Measurements from ENCODE around the gene TMEM94. TPM values are rescaled to one million over a fixed set of nuclear protein-coding genes. Genes with fewer than 3 reads are reported as not detected.
"Not testable (repeated sequence)": the region's sequence is repeated elsewhere in the genome, so short reads cannot be mapped to it uniquely, and the experiment has no call there.

Gene TMEM94
- total RNA-seq, 2 experiments from 2014 or later, result 81.9 to 84.8 TPM

DNA sequence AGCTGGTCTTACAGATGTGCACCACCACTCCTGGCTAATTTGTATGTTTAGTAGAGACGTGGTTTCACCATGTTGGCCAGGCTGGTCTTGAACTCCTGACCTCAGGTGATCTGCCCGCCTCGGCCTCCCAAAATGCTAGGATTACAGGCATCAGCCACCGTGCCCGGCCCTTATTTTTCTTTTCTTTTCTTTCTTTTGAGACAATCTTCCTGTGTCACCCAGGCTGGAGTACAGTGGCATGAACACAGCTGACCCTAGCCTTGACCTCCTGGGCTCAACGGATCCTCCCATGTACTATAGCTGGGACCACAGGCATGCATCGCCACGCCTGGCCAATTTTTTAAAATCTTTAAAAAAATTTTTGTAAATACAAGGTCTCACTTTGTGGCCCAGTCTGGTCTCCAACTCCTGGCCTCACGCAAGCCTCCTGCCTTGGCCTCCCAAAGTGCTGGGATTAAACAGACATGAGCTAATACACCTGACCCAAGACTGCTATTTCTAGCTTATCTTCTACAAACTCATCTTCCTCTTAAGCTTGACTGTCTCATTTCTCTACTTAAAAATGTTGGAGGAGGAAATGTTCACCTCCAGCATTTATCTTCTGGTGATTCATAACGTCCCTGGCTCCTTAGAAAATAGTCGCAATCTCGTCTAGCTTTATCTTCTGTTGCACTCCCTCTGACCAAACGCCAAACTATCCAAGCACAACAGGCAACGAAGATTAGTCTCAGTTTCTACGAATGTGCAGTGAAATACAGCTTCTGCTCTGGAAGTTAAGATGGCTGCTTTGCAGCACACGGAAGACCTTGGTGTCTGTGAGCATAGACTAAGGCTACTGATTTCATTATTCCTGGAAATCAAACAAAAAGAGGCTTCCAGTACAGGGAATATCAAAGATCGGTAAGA is 8.2 kb upstream of the TMEM94 start:
- Mint-ChIP-seq H3K27me3 (ENCODE audit: low read depth) (peaks cover 2% of the 10 kb centered on the region), H3K4me1 (ENCODE audit: low read depth) (no peaks in the 10 kb centered on the region), H3K36me3 (ENCODE audit: low read depth) (no peaks in the 10 kb centered on the region), H3K4me3 (no peak overlapping the region), H3K9me3 (ENCODE audit: insufficient read depth) (no peaks in the 10 kb centered on the region), H3K27ac (no peak overlapping the region)
- no peak for ATAC-seq
- ChIA-PET CTCF (interaction anchor here (0.8 to 1.5 kb wide), 4 partner anchors 9 to 140 kb away, joined by 3 to 7 read pairs (median 3); partner anchors contain the start of gene TMEM94), POLR2A (no interaction called here)
- DNase-seq, result no peak

DNA sequence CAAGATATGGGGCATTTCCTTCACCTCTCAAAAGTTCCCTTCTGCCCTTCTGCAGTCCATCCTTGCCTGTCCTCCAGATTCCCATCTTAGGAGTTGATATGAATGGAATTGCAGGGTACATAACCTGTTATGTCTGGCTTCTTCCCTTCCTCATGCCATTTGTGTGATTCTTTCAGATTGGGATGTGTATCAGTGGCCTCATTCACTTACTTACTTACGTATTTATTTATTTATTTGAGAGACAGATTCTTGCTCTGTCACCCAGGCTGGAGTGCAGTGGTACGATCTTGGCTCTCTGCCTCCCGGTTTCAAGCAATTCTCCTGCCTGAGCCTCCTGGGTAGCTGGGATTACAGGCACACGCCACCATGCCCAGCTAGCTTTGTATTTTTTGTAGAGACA is 6.2 kb upstream of the TMEM94 start:
- DNase-seq, result no peak
- no peak for ATAC-seq
- ChIA-PET CTCF (no interaction called here), POLR2A (no interaction called here)
- Mint-ChIP-seq H3K9me3 (ENCODE audit: insufficient read depth) (no peaks in the 10 kb centered on the region), H3K4me1 (ENCODE audit: low read depth) (peaks cover 11% of the 10 kb centered on the region), H3K27ac (no peak overlapping the region), H3K4me3 (no peak overlapping the region), H3K36me3 (ENCODE audit: low read depth) (no peaks in the 10 kb centered on the region), H3K27me3 (ENCODE audit: low read depth) (peaks cover 2% of the 10 kb centered on the region)

DNA sequence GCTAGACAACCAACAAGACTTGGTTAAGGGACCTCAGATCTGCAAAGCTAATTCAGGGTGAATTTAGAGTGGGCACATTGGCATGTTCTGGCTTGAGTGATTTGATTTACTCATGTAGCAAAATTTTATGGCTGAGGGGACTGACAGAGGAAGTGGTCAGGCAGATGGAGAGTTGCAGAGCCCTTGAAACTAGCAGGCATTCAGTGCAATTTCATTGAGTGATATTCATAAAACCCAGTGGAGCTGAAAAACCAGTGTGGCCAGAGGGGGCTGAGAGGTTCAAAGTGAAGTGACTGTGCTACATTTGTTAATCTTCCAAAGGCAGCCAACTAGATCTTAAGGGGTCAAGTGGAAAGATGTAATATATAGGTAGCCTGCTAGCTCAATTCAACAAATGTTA is 2.2 kb upstream of the TMEM94 start:
- Mint-ChIP-seq H3K4me3 (no peak overlapping the region), H3K27ac (peak overlapping the region; percentile 64), H3K4me1 (ENCODE audit: low read depth) (peaks cover 35% of the 10 kb centered on the region), H3K27me3 (ENCODE audit: low read depth) (peaks cover 2% of the 10 kb centered on the region), H3K9me3 (ENCODE audit: insufficient read depth) (no peaks in the 10 kb centered on the region), H3K36me3 (ENCODE audit: low read depth) (peaks cover 7% of the 10 kb centered on the region)
- POLR2A ChIA-PET, result interaction anchor here (1.2 kb wide), 1 partner anchor 9 kb away, joined by 4 read pairs; no protein-coding TSS in a partner anchor
- DNase-seq (peak; percentile 26), ATAC-seq (no peak)
- CTCF ChIA-PET, result interaction anchor here (0.8 to 2.0 kb wide), 5 partner anchors 14 to 179 kb away, joined by 3 to 7 read pairs (median 4); partner anchors contain the start of genes SMIM5 and TSEN54

DNA sequence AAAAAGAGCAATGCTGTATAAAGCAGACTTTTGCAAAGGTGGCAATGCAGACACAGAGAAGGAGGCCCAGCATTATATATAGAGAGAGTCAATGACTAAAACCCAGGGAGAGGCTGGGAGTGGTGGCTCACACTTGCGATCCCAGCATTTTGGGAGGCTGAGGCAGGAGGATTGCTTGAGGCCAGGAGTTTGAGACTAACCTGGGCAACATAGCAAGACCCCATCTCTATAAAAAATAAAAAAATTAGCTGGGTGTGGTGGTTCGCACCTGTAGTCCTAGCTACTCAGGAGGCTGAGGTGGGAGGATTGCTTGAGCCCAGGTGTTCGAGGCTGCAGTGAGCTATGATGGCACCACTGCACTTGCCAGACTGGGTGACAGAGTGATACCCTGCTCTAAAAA is 1.8 kb upstream of the TMEM94 start:
- not testable (repeated sequence) for H3K27me3 Mint-ChIP-seq (ENCODE audit: low read depth); DNase-seq; H3K9me3 Mint-ChIP-seq (ENCODE audit: insufficient read depth); H3K27ac Mint-ChIP-seq; H3K36me3 Mint-ChIP-seq (ENCODE audit: low read depth); ATAC-seq; H3K4me3 Mint-ChIP-seq
- peaks cover 39% of the 10 kb centered on the region for H3K4me1 Mint-ChIP-seq (ENCODE audit: low read depth)
- ChIA-PET POLR2A (interaction anchor here (1.2 kb wide), 1 partner anchor 9 kb away, joined by 4 read pairs; no protein-coding TSS in a partner anchor), CTCF (interaction anchor here (1.4 to 2.0 kb wide), 3 partner anchors 28 to 179 kb away, joined by 3 to 7 read pairs (median 4); partner anchors contain the start of genes SMIM5 and TSEN54)

DNA sequence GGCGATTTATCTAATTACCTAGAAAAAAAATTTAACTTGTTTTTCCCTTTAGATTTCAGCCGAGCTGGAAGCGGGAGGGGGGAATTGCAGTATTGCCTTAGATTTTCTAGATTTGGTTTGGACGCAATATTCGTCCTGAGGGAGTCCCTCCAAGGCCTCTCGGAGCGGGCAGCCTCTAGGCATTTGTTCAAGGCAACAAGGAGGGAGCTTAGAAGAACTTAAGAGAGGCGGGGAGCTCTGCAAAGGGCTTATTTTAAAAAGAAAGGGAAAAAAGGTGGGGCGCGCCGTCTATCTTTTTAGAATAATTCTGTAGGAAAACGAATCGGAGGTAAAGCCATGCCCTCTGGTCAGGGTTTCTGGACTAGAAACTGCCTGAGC is 407 bp upstream of the TMEM94 start:
- DNase-seq (no peak), ATAC-seq (peak; percentile 37)
- Mint-ChIP-seq H3K27me3 (ENCODE audit: low read depth) (no peaks in the 10 kb centered on the region), H3K27ac (peak overlapping the region; percentile 93), H3K9me3 (ENCODE audit: insufficient read depth) (no peaks in the 10 kb centered on the region), H3K4me3 (peak overlapping the region; percentile 87), H3K4me1 (ENCODE audit: low read depth) (peaks cover 43% of the 10 kb centered on the region), H3K36me3 (ENCODE audit: low read depth) (peaks cover 7% of the 10 kb centered on the region)
- ChIA-PET CTCF (interaction anchor here (0.8 to 2.0 kb wide), 14 partner anchors 8 to 342 kb away, joined by 3 to 17 read pairs (median 4); partner anchors contain the start of genes MIF4GD and TSEN54), POLR2A (interaction anchor here (0.6 to 2.0 kb wide), 23 partner anchors 12 to 250 kb away, joined by 3 to 14 read pairs (median 3); partner anchors contain the start of genes MIF4GD, NUP85, RECQL5 and SAP30BP)

DNA sequence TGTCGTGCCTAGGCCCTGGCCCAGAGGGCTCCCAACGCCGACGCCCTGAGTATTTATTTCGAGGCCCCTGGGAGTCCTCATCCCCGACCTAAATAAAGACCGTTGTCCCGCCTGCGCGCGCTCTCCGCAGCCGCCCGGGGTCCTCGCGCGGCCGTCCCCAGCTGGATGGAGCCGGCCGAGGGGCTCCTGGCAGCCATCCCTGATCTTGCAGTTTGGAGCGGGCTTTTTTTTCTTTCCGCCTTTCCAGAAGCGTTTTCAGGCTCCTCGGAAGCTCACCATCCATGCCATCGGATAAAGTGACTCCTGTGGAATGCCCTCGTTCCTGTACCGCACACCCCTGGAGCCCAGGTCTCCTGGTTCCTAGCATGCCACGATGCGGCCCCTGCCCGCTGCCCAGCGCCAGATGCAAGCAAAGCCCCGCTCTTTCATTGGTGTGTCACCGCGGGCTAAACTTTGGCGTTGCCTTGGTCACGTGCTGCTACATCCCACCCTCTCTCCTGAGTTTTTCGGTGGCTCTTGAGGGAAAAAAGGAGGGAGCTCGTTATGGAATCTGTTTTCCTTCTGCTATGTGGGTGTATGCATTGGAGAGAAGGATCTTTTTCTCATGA is 716 bp downstream of the TMEM94 start:
- peak overlapping the region; percentile 93 for H3K27ac Mint-ChIP-seq
- POLR2A ChIA-PET, result interaction anchor here (1.0 to 2.1 kb wide), 6 partner anchors 30 to 233 kb away, joined by 3 to 14 read pairs (median 6); partner anchors contain the start of gene TSEN54

DNA sequence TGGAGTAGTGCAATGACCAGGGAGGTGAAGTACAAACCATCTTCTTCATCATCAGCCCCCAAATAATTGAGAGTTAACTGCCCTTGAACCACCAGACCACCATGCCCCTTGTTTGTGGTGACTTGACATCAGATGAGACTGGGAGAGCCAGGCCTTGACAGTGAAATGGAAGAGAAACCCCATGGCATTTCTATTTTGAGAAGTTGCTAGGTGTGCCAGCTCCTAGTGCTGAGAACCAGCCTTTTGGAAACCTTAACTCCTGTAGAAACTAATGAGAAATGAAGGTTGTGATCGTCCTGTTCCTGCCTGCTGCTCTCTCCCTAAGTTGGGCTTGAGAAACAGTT is 2.8 kb downstream of the TMEM94 start:
- Mint-ChIP-seq H3K9me3 (ENCODE audit: insufficient read depth) (no peaks in the 10 kb centered on the region), H3K4me3 (no peak overlapping the region), H3K27ac (no peak overlapping the region), H3K36me3 (ENCODE audit: low read depth) (peaks cover 7% of the 10 kb centered on the region), H3K27me3 (ENCODE audit: low read depth) (no peaks in the 10 kb centered on the region), H3K4me1 (ENCODE audit: low read depth) (peaks cover 37% of the 10 kb centered on the region)
- ATAC-seq (no peak), DNase-seq (no peak)
- ChIA-PET CTCF (interaction anchor here (0.6 kb wide), 1 partner anchor 289 kb away, joined by 3 read pairs; no protein-coding TSS in a partner anchor), POLR2A (interaction anchor here (0.6 kb wide), 1 partner anchor 79 kb away, joined by 3 read pairs; no protein-coding TSS in a partner anchor)

More for the DNA sequence above, 716 bp downstream of the TMEM94 start:
- CTCF ChIA-PET, result interaction anchor here (1.1 to 2.0 kb wide), 7 partner anchors 10 to 292 kb away, joined by 3 to 17 read pairs (median 8); partner anchors contain the start of genes MIF4GD and TSEN54
- peak overlapping the region; percentile 87 for H3K4me3 Mint-ChIP-seq
- H3K4me1 Mint-ChIP-seq (ENCODE audit: low read depth), result peaks cover 43% of the 10 kb centered on the region
- no peaks in the 10 kb centered on the region for H3K27me3 Mint-ChIP-seq (ENCODE audit: low read depth)
- peaks cover 7% of the 10 kb centered on the region for H3K36me3 Mint-ChIP-seq (ENCODE audit: low read depth)
- ATAC-seq, result peak; percentile 20
- H3K9me3 Mint-ChIP-seq (ENCODE audit: insufficient read depth), result no peaks in the 10 kb centered on the region
- DNase-seq, result no peak

DNA sequence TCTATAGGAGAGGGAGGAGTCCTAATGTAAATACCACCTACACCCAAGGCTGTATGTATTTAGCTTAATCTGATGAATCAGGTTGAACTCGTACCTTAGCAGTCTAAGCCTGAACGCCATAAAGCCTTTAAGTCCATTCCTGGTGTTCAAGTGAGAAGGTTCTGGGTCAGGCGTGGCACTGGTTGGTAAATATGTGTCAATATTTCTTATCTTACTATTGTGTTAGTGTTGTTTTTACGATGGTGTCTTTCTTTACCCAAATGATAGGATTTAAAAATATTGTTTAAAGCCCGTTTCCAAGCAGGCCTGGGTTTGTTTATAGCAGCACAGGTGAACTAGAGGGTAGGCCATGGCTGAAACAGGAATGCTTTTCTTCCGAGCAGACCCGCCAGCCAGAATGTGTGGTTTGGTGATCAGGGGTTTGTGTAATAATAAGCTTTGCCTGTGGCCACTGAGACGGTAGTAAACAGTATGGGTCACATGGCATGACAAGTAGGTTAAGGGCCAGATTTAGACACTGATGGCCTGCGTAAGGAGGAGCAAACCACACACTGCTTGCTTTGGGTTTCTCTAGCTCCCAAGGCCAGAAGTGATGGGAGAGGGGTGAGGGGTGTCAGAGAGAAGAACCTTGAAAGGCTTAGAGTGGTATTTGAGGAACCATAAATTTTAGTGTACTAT is 3.3 kb downstream of the TMEM94 start:
- Mint-ChIP-seq H3K27me3 (ENCODE audit: low read depth) (no peaks in the 10 kb centered on the region), H3K9me3 (ENCODE audit: insufficient read depth) (no peaks in the 10 kb centered on the region), H3K4me1 (ENCODE audit: low read depth) (peaks cover 34% of the 10 kb centered on the region), H3K4me3 (no peak overlapping the region), H3K36me3 (ENCODE audit: low read depth) (peaks cover 7% of the 10 kb centered on the region), H3K27ac (no peak overlapping the region)
- no peak for DNase-seq
- no peak for ATAC-seq
- ChIA-PET CTCF (interaction anchor here (0.6 kb wide), 1 partner anchor 288 kb away, joined by 3 read pairs; no protein-coding TSS in a partner anchor), POLR2A (interaction anchor here (0.6 kb wide), 1 partner anchor 79 kb away, joined by 3 read pairs; no protein-coding TSS in a partner anchor)

DNA sequence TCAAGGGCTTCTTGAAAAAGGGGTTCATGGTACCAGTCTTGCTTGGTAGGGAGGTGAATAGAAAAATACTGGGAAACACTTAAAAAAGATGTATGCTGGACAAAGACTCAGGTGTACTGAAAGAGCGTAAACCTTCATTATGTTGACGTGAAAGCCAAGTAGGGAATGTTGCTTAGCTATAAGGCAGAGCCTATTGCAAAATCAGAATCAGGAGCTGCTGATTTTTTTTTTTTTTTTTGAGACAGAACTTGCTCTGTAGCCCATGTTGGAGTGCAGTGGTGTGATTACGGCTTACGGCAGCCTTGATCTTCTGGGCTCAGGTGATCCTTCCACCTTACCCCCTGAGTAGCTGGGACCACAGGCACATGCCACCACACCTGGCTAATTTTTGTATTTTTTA is 3.9 kb downstream of the TMEM94 start:
- DNase-seq (no peak), ATAC-seq (no peak)
- Mint-ChIP-seq H3K27me3 (ENCODE audit: low read depth) (no peaks in the 10 kb centered on the region), H3K36me3 (ENCODE audit: low read depth) (peaks cover 7% of the 10 kb centered on the region), H3K27ac (no peak overlapping the region), H3K9me3 (ENCODE audit: insufficient read depth) (no peaks in the 10 kb centered on the region), H3K4me3 (no peak overlapping the region), H3K4me1 (ENCODE audit: low read depth) (peaks cover 34% of the 10 kb centered on the region)
- ChIA-PET CTCF (no interaction called here), POLR2A (no interaction called here)

DNA sequence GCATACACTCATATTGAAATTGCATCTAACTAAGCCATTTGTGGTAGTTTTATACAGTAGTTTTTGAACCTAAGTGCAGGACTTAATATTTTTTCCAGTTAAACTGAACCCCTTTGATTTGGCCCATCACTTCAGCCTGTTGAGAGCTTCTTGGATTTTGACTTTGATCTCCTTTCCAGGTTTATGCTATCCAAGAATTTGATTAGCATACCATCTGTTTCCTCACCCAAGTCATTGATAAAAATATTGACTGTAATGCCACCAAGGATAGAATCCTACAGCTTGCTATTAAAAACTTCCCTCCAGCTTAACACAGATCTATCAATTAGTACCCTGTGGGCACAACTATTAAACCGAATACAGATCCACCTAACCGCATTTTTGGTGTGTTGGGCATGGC is 7.2 kb downstream of the TMEM94 start:
- POLR2A ChIA-PET, result interaction anchor here (1.2 kb wide), 1 partner anchor 9 kb away, joined by 4 read pairs; no protein-coding TSS in a partner anchor
- Mint-ChIP-seq H3K4me1 (ENCODE audit: low read depth) (peaks cover 14% of the 10 kb centered on the region), H3K27ac (no peak overlapping the region), H3K9me3 (ENCODE audit: insufficient read depth) (no peaks in the 10 kb centered on the region), H3K36me3 (ENCODE audit: low read depth) (no peaks in the 10 kb centered on the region), H3K27me3 (ENCODE audit: low read depth) (no peaks in the 10 kb centered on the region), H3K4me3 (no peak overlapping the region)
- DNase-seq, result no peak
- no peak for ATAC-seq
- CTCF ChIA-PET, result no interaction called here

DNA sequence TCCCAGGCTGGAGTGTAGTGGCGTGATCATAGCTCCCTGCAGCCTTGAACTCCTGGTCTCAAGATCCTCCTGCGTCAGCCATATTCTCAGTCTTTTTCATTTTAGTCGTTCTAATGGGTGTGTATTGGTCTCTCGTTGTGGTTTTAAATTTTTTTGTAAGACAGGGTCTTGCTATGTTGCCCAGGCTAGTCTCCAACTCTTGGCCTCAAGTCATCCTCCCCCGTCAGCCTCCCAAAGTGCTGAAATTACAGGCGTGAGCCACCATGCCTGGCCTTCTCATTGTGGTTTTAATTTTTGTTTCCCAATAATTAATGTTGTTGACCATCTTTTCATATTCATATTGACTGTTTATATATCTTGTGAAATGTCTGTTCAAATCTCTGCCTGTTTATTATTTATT is 8.6 kb downstream of the TMEM94 start:
- DNase-seq (no peak), ATAC-seq (no peak)
- H3K4me1 Mint-ChIP-seq (ENCODE audit: low read depth), result peaks cover 4% of the 10 kb centered on the region
- no peak overlapping the region for H3K27ac Mint-ChIP-seq
- no peak overlapping the region for H3K4me3 Mint-ChIP-seq
- ChIA-PET POLR2A (no interaction called here), CTCF (no interaction called here)
- no peaks in the 10 kb centered on the region for H3K36me3 Mint-ChIP-seq (ENCODE audit: low read depth)
- H3K27me3 Mint-ChIP-seq (ENCODE audit: low read depth), result no peaks in the 10 kb centered on the region
- H3K9me3 Mint-ChIP-seq (ENCODE audit: insufficient read depth), result no peaks in the 10 kb centered on the region
